OCI-LY1 (cell line): ENCODE data around the gene PCNX2.

Experiments used
- H2AFZ ChIP-seq: fragments of 200-600 bp; sonication (generic), shearing (Covaris generic); 2 replicates; pipeline ENCODE4 v1.6.0; 2014; ENCODE audit warnings: antibody characterized with exemption, mild to moderate bottlenecking, low read length
- H3F3A ChIP-seq: fragments of 200-600 bp; sonication (generic), shearing (Covaris generic); 2 replicates; pipeline ENCODE4 v1.6.0; 2014; ENCODE audit warnings: mild to moderate bottlenecking, antibody characterized with exemption, low read length, moderate library complexity; ENCODE audit not compliant: insufficient read depth
- H3K27ac ChIP-seq: fragments of 200-600 bp; sonication (generic); 2 replicates; pipeline ENCODE4 v1.5.1; 2014; ENCODE audit warnings: low read length, mixed run types, mild to moderate bottlenecking, low read depth; ENCODE audit not compliant: poor library complexity, severe bottlenecking
- H3K27me3 ChIP-seq: fragments of 200-600 bp; sonication (generic); 2 replicates; pipeline ENCODE4 v1.6.0; 2014; ENCODE audit warnings: antibody characterized with exemption, mild to moderate bottlenecking, low read length, moderate library complexity; ENCODE audit not compliant: insufficient read depth
- H3K36me3 ChIP-seq: fragments of 200-600 bp; sonication (generic); 2 replicates; pipeline ENCODE4 v1.6.1; 2014; ENCODE audit warnings: mild to moderate bottlenecking, antibody characterized with exemption, low read length, moderate library complexity, mixed read lengths; ENCODE audit not compliant: insufficient read depth
- H3K4me1 ChIP-seq: fragments of 200-600 bp; sonication (generic); 2 replicates; pipeline ENCODE4 v1.5.1; 2014; ENCODE audit warnings: mild to moderate bottlenecking, low read length, moderate library complexity; ENCODE audit not compliant: insufficient read depth, severe bottlenecking
- H3K4me2 ChIP-seq: fragments of 200-600 bp; sonication (generic), shearing (Covaris generic); 2 replicates; pipeline ENCODE4 v1.6.1; 2014; ENCODE audit warnings: low read length
- H3K4me3 ChIP-seq: fragments of 200-600 bp; sonication (generic); 2 replicates; pipeline ENCODE4 v1.5.1; 2014; ENCODE audit warnings: low read length, low read depth, mild to moderate bottlenecking, mixed read lengths; ENCODE audit not compliant: poor library complexity, severe bottlenecking
- H3K79me2 ChIP-seq: fragments of 200-600 bp; shearing (Covaris generic); 2 replicates; pipeline ENCODE4 v1.6.1; 2016; ENCODE audit warnings: mixed run types, low read length, mixed read lengths; ENCODE audit not compliant: insufficient read depth
- H3K9ac ChIP-seq: fragments of 200-600 bp; sonication (generic), shearing (Covaris generic); 2 replicates; pipeline ENCODE4 v1.6.1; 2014; ENCODE audit warnings: mild to moderate bottlenecking, low read length, mixed read lengths
- H3K9me2 ChIP-seq: fragments of 200-600 bp; sonication (generic), shearing (Covaris generic); 2 replicates; pipeline ENCODE4 v1.6.1; 2014; ENCODE audit warnings: low read depth, mild to moderate bottlenecking, low read length, mixed read lengths
- H3K9me3 ChIP-seq: fragments of 200-600 bp; shearing (Covaris generic); 2 replicates; pipeline ENCODE4 v1.6.1; 2014; ENCODE audit warnings: low read length, mixed read lengths
- H4K20me1 ChIP-seq: fragments of 200-600 bp; sonication (generic), shearing (Covaris generic); 2 replicates; pipeline ENCODE4 v1.6.0; 2016; ENCODE audit warnings: mild to moderate bottlenecking, low read length; ENCODE audit not compliant: insufficient read depth
- EZH2 ChIP-seq: fragments of 200-600 bp; sonication (generic), shearing (Covaris generic); IDR thresholded peaks from 2 replicates; pipeline ENCODE4 v1.8.0; 2017; ENCODE audit warnings: borderline replicate concordance, mixed run types, mild to moderate bottlenecking, antibody characterized with exemption, low read length, moderate library complexity, mixed read lengths
- TF ChIP-seq, protein P1 (sequence below): fragments of 200-600 bp; sonication (generic), shearing (Covaris generic); IDR thresholded peaks from 2 replicates; pipeline ENCODE4 v1.5.1; 2017; ENCODE audit warnings: mild to moderate bottlenecking, antibody characterized with exemption, low read length, moderate library complexity, mixed read lengths

PCNX2 gene

GRCh38 chr1:233340966-233341516, 45.5 kb upstream of the PCNX2 start:
- no peaks in the 10 kb centered on the region for H4K20me1 ChIP-seq
- no peaks in the 10 kb centered on the region for H3K4me1 ChIP-seq
- no peaks in the 10 kb centered on the region for H3K9me2 ChIP-seq
- H3K79me2 ChIP-seq = no peaks in the 10 kb centered on the region
- no peak overlapping the region for H3K4me3 ChIP-seq
- no peak overlapping the region for H3K27ac ChIP-seq
- H3K9ac ChIP-seq = no peak overlapping the region
- no peaks in the 10 kb centered on the region for H3K36me3 ChIP-seq
- no peaks in the 10 kb centered on the region for H3K27me3 ChIP-seq
- H3K9me3 ChIP-seq = no peaks in the 10 kb centered on the region
- no peak overlapping the region for H3K4me2 ChIP-seq
- TF ChIP-seq, protein P1, sequence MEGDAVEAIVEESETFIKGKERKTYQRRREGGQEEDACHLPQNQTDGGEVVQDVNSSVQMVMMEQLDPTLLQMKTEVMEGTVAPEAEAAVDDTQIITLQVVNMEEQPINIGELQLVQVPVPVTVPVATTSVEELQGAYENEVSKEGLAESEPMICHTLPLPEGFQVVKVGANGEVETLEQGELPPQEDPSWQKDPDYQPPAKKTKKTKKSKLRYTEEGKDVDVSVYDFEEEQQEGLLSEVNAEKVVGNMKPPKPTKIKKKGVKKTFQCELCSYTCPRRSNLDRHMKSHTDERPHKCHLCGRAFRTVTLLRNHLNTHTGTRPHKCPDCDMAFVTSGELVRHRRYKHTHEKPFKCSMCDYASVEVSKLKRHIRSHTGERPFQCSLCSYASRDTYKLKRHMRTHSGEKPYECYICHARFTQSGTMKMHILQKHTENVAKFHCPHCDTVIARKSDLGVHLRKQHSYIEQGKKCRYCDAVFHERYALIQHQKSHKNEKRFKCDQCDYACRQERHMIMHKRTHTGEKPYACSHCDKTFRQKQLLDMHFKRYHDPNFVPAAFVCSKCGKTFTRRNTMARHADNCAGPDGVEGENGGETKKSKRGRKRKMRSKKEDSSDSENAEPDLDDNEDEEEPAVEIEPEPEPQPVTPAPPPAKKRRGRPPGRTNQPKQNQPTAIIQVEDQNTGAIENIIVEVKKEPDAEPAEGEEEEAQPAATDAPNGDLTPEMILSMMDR = no peak
- TF ChIP-seq EZH2 = no peak
- H3F3A ChIP-seq = no peaks in the 10 kb centered on the region
- no peak overlapping the region for H2AFZ ChIP-seq

- Histone ChIP-seq H3K27me3 (no peaks in the 10 kb centered on the region), H4K20me1 (no peaks in the 10 kb centered on the region), H3K4me3 (no peak overlapping the region), H3K4me1 (no peaks in the 10 kb centered on the region), H3K36me3 (no peaks in the 10 kb centered on the region), H3K9ac (no peak overlapping the region), H2AFZ (no peak overlapping the region), H3K9me3 (no peaks in the 10 kb centered on the region), H3F3A (no peaks in the 10 kb centered on the region), H3K79me2 (no peaks in the 10 kb centered on the region), H3K27ac (no peak overlapping the region), H3K4me2 (no peak overlapping the region), H3K9me2 (no peaks in the 10 kb centered on the region)
- TF ChIP-seq, protein P1 = no peak
- no peak for TF ChIP-seq EZH2
Observed at GRCh38 chr1:233340031-233340555, 44.6 kb upstream of the PCNX2 start.

GRCh38 chr1:233338102-233338501, 42.6 kb upstream of the PCNX2 start:
- Histone ChIP-seq H3K27me3 (no peaks in the 10 kb centered on the region), H2AFZ (no peak overlapping the region), H3K4me1 (no peaks in the 10 kb centered on the region), H3F3A (no peaks in the 10 kb centered on the region), H3K9me3 (no peaks in the 10 kb centered on the region), H3K4me2 (no peak overlapping the region), H3K27ac (no peak overlapping the region), H3K4me3 (no peak overlapping the region), H4K20me1 (no peaks in the 10 kb centered on the region), H3K9me2 (no peaks in the 10 kb centered on the region), H3K9ac (no peak overlapping the region), H3K36me3 (no peaks in the 10 kb centered on the region), H3K79me2 (no peaks in the 10 kb centered on the region)
- no peak for TF ChIP-seq EZH2
- TF ChIP-seq, protein P1 = no peak
